ES-I3 (cell line): ENCODE results near the gene SLC29A4.

Source experiments
- H3K36me3 ChIP-seq: 2 replicates; pipeline ENCODE4 v1.6.1; 2013; ENCODE audit warnings: mild to moderate bottlenecking, low read length, control low read depth, moderate library complexity; ENCODE audit not compliant: insufficient read depth
- H3K4me1 ChIP-seq: 2 replicates; pipeline ENCODE4 v1.6.1; 2013; ENCODE audit warnings: mild to moderate bottlenecking, control low read depth, low read length; ENCODE audit not compliant: insufficient read depth
- H3K9ac ChIP-seq: 2 replicates; pipeline ENCODE4 v1.6.1; 2013; ENCODE audit warnings: low read depth, mild to moderate bottlenecking, low read length, moderate library complexity
- H3K9me3 ChIP-seq: 2 replicates; pipeline ENCODE4 v1.6.1; 2013; ENCODE audit warnings: mild to moderate bottlenecking, low read length, moderate library complexity; ENCODE audit not compliant: control insufficient read depth, insufficient read depth

SLC29A4 gene

GRCh38 chr7:5354460-5355232, 71.9 kb downstream of the SLC29A4 start:
- no peaks in the 10 kb centered on the region for H3K36me3 ChIP-seq

More at GRCh38 chr7:5354460-5355232, 71.9 kb downstream of the SLC29A4 start:
- no peak overlapping the region for H3K9ac ChIP-seq
- no peaks in the 10 kb centered on the region for H3K9me3 ChIP-seq
- peaks cover 15% of the 10 kb centered on the region for H3K4me1 ChIP-seq
